GM12875 (cell line): Measurements from ENCODE around the gene POLR3A.
A peak's percentile ranks its signal among the peaks of the same experiment; 100 is the strongest.

ENCODE experiments used
- H3K4me3 ChIP-seq: one replicate; pipeline ENCODE4 v1.5.1; 2011; ENCODE audit warnings: low read depth, low read length, control low read depth
- CTCF ChIP-seq: IDR thresholded peaks from 2 replicates; pipeline ENCODE4 v1.5.1; 2011; ENCODE audit warnings: low read depth, mild to moderate bottlenecking, control low read depth, inconsistent platforms, low read length, moderate library complexity, borderline replicate concordance; ENCODE audit not compliant: insufficient read depth

Gene POLR3A

DNA sequence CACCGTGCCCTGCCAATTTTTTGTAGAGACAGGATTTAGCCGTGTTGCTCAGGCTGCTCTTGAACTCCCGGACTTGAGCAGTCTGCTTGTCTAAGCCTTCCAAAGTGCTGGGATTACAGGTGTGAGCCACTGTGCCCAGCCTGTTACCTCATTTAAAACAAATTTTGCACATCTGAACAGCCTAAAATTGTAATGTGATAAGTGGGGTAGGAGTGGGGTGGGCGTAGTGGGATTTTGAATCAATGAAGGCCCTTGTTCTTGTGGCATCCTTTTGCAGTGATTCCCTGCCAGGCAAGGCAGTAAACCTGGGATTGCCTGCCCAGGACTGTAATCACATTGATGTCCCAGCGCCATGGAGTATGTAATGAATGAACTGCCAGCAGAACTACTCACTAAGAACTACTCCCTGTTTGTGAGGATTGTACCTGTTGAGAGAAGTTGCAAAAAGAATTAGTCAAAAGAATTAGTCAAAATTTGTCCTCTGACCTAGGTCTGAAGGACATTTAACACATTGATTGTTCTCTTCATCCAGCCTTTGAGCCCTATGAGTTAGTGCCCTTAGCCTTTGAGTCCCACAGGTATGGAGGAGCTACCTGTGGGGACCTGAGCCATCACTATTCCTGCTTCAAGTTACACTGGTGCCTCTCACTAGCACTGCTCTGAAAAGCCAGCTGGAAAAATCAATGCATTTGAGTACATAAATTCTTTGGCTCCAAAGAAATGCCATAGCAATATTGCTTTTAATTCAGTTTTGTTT, 9.7 kb upstream of the POLR3A start:
- H3K4me3 ChIP-seq: no peak overlapping the region
- TF ChIP-seq CTCF: no peak

DNA sequence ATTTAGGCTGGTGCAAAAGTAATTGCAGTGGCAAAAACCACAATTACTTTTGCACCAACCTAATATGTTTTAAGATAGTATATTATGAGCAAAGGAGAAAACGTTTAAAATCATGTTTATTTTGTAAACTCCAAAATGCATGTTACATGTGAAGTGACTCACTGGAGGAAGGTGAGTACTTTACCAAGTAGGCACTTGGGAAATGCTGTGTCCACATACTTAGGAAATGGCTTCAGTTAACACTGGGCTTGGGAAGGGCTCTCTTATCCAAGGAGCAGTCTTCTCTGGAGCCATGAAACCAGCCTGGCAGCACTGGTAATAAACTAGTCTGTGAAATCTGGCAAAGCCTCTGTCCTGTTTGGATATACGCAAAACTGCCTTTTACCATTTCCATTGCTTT, 8.8 kb upstream of the POLR3A start:
- H3K4me3 ChIP-seq: no peak overlapping the region
- no peak for TF ChIP-seq CTCF

DNA sequence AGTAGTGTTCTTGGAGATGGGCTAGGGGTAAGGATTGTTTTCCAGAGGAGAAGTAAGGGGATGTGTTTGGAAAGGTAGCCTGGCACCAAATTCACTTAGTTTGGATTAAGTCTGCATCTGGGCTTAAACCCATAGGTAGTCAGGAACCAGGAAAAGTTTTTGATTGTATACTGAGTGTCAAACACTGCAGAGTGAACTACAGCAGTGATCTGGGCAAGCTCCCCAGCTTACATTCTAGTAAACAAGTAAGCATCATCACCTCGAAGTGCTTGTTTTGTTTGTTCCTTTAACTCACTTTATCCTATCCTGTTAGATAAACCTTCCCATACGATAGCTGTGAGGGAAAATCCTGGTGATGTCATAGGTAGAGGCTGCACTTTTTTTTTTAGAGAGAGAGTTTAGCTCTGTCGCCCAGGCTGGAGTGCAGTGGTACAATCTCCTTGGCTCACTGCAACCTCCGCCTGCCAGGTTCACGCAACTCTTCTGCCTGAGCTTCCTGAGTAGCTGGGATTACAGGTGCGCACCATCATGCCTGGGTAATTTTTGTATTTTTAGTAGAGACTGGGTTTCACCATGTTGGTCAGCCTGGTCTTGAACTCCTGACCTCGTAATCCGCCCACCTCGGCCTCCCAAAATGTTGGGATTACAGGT, 6.7 kb upstream of the POLR3A start:
- peak overlapping the region; percentile 12 for H3K4me3 ChIP-seq
- no peak for TF ChIP-seq CTCF

DNA sequence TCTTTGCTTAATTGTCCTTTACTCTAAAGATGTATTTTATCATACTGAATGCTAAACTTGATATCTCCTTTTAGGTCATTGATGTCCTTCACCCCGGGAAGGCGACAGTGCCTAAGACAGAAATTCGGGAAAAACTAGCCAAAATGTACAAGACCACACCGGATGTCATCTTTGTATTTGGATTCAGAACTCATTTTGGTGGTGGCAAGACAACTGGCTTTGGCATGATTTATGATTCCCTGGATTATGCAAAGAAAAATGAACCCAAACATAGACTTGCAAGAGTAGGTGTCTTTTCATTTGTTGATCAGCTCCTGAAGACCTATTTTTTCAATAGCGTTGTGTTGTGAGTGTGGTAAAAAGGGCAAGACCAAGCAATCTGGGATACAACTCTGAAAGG, 6.1 kb upstream of the POLR3A start:
- TF ChIP-seq CTCF: no peak
- peak overlapping the region; percentile 12 for H3K4me3 ChIP-seq

DNA sequence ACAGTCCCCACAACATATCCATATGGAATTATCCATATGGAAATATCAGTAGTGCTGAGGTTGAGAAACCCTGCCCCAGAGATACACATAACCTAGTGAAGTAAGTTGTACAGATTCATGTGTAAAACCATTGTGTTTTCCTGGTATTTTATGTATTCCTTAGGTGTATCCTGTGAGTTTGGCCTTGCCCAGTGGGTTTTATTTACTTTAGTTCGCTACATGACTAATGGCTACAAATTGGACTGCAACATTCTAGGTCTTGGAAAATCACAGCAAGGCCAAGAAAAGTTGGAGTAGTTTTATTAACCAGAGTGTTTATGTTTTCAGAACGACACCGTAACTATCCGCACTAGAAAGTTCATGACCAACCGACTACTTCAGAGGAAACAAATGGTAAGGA, 5.7 kb upstream of the POLR3A start:
- peak overlapping the region; percentile 91 for H3K4me3 ChIP-seq
- TF ChIP-seq CTCF: no peak

DNA sequence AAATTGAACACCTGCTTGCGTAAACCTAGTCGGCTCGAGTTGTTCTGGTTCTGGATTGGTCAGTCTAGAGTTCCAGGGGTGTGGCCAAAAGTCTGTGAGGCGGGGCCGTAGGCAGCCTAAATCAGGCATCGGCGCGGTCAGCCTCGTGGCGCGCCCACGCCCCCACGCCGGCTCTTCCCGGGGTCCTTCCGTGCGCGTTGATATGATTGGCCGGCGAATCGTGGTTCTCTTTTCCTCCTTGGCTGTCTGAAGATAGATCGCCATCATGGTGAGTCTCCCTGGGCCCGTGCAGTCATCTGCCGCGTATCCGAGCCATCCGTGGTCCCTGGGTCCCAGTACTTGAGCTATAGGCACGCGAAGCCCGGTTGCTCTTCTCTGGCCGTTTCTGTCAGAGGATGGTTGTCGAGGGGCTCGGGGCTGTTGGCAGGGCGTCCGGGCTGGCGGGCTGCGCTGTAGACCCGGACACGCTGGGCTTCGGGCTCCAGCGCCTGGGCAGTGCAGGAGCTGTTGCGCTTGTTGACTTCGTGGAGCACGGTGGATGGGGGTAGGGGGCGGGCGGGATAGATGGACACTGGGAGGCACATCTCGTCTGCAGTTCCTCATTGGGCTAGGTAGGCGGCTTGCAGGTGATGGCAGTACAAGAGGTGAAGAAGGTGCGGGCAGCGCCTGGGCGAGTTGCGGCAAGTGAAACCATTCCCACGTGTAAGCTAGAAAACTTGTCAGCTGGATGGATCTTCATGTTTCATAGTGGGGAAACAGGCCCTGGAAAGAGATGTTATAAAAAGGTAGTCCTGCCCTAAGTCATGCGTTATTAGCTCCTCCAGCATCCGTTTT, 4.5 kb upstream of the POLR3A start, which contains the start of gene RPS24:
TSS of gene RPS24 (plus strand) at position 227 of the 834 bp plus-strand sequence. CDS start at position 266, 39 bp downstream.
- peak within 1 kb of the TSS; percentile 91 for H3K4me3 ChIP-seq
- TF ChIP-seq CTCF: no peak
